GM12878 (cell line): Measurements from ENCODE around the gene PIK3C3.

Source experiments
- BMI1 ChIP-seq: fragments of 450-650 bp; IDR thresholded peaks from 2 replicates; pipeline ENCODE4 v1.6.1; 2016; ENCODE audit warnings: mild to moderate bottlenecking, moderate library complexity, borderline replicate concordance
- CHD2 ChIP-seq: IDR thresholded peaks from 2 replicates; pipeline ENCODE4 v1.6.1; 2011; ENCODE audit warnings: low read depth, low read length, improper control_type of control experiment, borderline replicate concordance
- CREB1 ChIP-seq: IDR thresholded peaks from 2 replicates; pipeline ENCODE4 v1.6.1; 2012; ENCODE audit warnings: low read depth, mild to moderate bottlenecking, inconsistent platforms
- CTCF ChIP-seq, 3 experiments: IDR thresholded peaks in 2 of 3; conservative IDR thresholded peaks in 1 of 3; 2 replicates each; pipeline ENCODE4 v1.5.1; 2011; ENCODE audit warnings: low read depth in 3 of 3, low read length in 3 of 3, mild to moderate bottlenecking in 3 of 3, control low read depth in 2 of 3, moderate library complexity in 2 of 3, inconsistent platforms in 1 of 3, mixed read lengths in 1 of 3; ENCODE audit not compliant: control insufficient read depth in 2 of 3, insufficient read depth in 1 of 3; ENCODE audit errors: extremely low read depth in 1 of 3
- MXI1 ChIP-seq: fragments of 150-350 bp; IDR thresholded peaks from 2 replicates; pipeline ENCODE4 v1.6.1; 2011; ENCODE audit warnings: low read depth, mild to moderate bottlenecking, inconsistent platforms, low read length, improper control_type of control experiment
- PBX3 ChIP-seq: IDR thresholded peaks from 2 replicates; pipeline ENCODE4 v1.6.1; 2011; ENCODE audit warnings: mild to moderate bottlenecking, low read depth, low read length, moderate library complexity; ENCODE audit not compliant: insufficient replicate concordance
- POLR2A ChIP-seq: IDR thresholded peaks from 2 replicates; pipeline ENCODE4 v1.6.1; 2011; ENCODE audit warnings: low read depth, mild to moderate bottlenecking, low read length
- POLR2AphosphoS5 ChIP-seq: IDR thresholded peaks from 2 replicates; pipeline ENCODE4 v1.6.1; 2011; ENCODE audit warnings: mild to moderate bottlenecking, low read length, inconsistent platforms
- REST ChIP-seq: IDR thresholded peaks from 2 replicates; pipeline ENCODE4 v1.6.1; 2012; ENCODE audit warnings: mild to moderate bottlenecking, low read depth, low read length
- ZNF24 ChIP-seq: fragments of 450-650 bp; IDR thresholded peaks from 2 replicates; pipeline ENCODE4 v1.6.1; 2017; ENCODE audit warnings: antibody characterized with exemption, mild to moderate bottlenecking
- ZSCAN29 ChIP-seq: fragments of 450-650 bp; IDR thresholded peaks from 2 replicates; pipeline ENCODE4 v1.6.1; 2017; ENCODE audit warnings: mild to moderate bottlenecking, moderate library complexity
- TF ChIP-seq, protein P1 (sequence below): IDR thresholded peaks from 2 replicates; pipeline ENCODE4 v1.6.1; 2011; ENCODE audit warnings: low read depth, low read length, improper control_type of control experiment, borderline replicate concordance

GRCh38 chr18:42048158-42048557 lies 93.1 kb downstream of the PIK3C3 start:
- TF ChIP-seq CTCF (IDR thresholded peaks at IDR 0.05 in 2 of 3, conservative IDR thresholded peaks at IDR 0.05 in 1 of 3; ENCODE audit: control insufficient read depth in 2 of 3, extremely low read depth in 1 of 3, insufficient read depth in 1 of 3, low read depth in 3 of 3, low read length in 3 of 3), result no peak
- no peak for TF ChIP-seq ZSCAN29
- no peak for TF ChIP-seq BMI1
- no peak for TF ChIP-seq MXI1
- no peak for TF ChIP-seq PBX3
- TF ChIP-seq POLR2AphosphoS5, result no peak
- TF ChIP-seq ZNF24, result no peak
- no peak for TF ChIP-seq POLR2A
- TF ChIP-seq, protein P1, sequence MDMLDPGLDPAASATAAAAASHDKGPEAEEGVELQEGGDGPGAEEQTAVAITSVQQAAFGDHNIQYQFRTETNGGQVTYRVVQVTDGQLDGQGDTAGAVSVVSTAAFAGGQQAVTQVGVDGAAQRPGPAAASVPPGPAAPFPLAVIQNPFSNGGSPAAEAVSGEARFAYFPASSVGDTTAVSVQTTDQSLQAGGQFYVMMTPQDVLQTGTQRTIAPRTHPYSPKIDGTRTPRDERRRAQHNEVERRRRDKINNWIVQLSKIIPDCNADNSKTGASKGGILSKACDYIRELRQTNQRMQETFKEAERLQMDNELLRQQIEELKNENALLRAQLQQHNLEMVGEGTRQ, result no peak
- no peak for TF ChIP-seq REST
- no peak for TF ChIP-seq CHD2
- TF ChIP-seq CREB1, result no peak
